A673 (cell line): Measurements from ENCODE around the gene THSD4. TPM values are rescaled to one million over a fixed set of nuclear protein-coding genes. Genes with fewer than 3 reads are reported as not detected.

Source experiments
- BruUV-seq: library from RNA; stranded (reverse); fragments of 400-500 nt; replicated peaks from 2 replicates; lab custom pipeline; 2021; lab: Mats Ljungman, UMichigan
- CTCF ChIA-PET: fragments of 300-600 bp; sonication (Branson Sonifier 250); formaldehyde crosslinking; loops from one replicate; lab custom pipeline; 2022; ENCODE audit warnings: antibody characterized with exemption; lab: Charles Lee
- POLR2A ChIA-PET: fragments of 300-600 bp; sonication (Branson Sonifier 250); formaldehyde crosslinking; loops from one replicate; lab custom pipeline; 2022; ENCODE audit warnings: antibody characterized with exemption; ENCODE audit not compliant: low non-redundant PET; lab: Charles Lee
- DNase-seq: peaks from one replicate; pipeline ENCODE4 v3.0.0-alpha.2; 2015; ENCODE audit warnings: low spot score
- H3K27ac ChIP-seq: fragments of 200-600 bp; sonication (generic); 2 replicates; pipeline ENCODE4 v1.5.1; 2016; ENCODE audit warnings: mixed run types, low read depth, mild to moderate bottlenecking, mixed read lengths, antibody characterized with exemption, low read length; ENCODE audit not compliant: poor library complexity, severe bottlenecking
- H3K27me3 ChIP-seq: fragments of 200-600 bp; sonication (generic); replicated peaks from 2 replicates; pipeline ENCODE4 v1.6.1; 2017; ENCODE audit warnings: mixed run types, low read depth, mild to moderate bottlenecking, mixed read lengths, antibody characterized with exemption, low read length; ENCODE audit not compliant: insufficient read depth, poor library complexity
- H3K36me3 ChIP-seq: fragments of 200-600 bp; sonication (generic); 2 replicates; pipeline ENCODE4 v1.6.1; 2016; ENCODE audit warnings: mixed run types, mild to moderate bottlenecking, mixed read lengths, antibody characterized with exemption, low read length; ENCODE audit not compliant: insufficient read depth, poor library complexity, severe bottlenecking
- H3K4me1 ChIP-seq: fragments of 200-600 bp; sonication (generic); 2 replicates; pipeline ENCODE4 v1.6.1; 2017; ENCODE audit warnings: mixed run types, mild to moderate bottlenecking, mixed read lengths, antibody characterized with exemption, low read length; ENCODE audit not compliant: insufficient read depth, poor library complexity, severe bottlenecking
- H3K4me3 ChIP-seq: fragments of 200-600 bp; sonication (generic); 2 replicates; pipeline ENCODE4 v1.5.1; 2016; ENCODE audit warnings: low read depth, mixed run types, mild to moderate bottlenecking, mixed read lengths, low read length; ENCODE audit not compliant: poor library complexity, severe bottlenecking
- H3K9me3 ChIP-seq: fragments of 200-600 bp; sonication (generic); 2 replicates; pipeline ENCODE4 v1.6.1; 2016; ENCODE audit warnings: mixed run types, low read depth, mild to moderate bottlenecking, mixed read lengths, antibody characterized with exemption, low read length; ENCODE audit not compliant: poor library complexity, severe bottlenecking
- CTCF ChIP-seq: fragments of 300-800, 200-600 bp; sonication (generic); conservative IDR thresholded peaks from 2 replicates; pipeline ENCODE4 v1.5.1; 2017; ENCODE audit warnings: low read depth, mild to moderate bottlenecking, antibody characterized with exemption, low read length, moderate library complexity, mixed read lengths
- EZH2 ChIP-seq: fragments of 200-600 bp; sonication (generic); IDR thresholded peaks from 2 replicates; pipeline ENCODE4 v1.6.1; 2017; ENCODE audit warnings: borderline replicate concordance, low read depth, mild to moderate bottlenecking, mixed read lengths, antibody characterized with exemption, low read length; ENCODE audit not compliant: poor library complexity, severe bottlenecking
- intact Hi-C: fragments of 100-400 bp; cut with micrococcal nuclease; formaldehyde crosslinking; loops from one replicate; pipeline ENCODE4 v1.10.0; 2022; ENCODE audit not compliant: unreplicated experiment
- total RNA-seq: library from RNA; stranded (reverse); gene quantifications from 2 replicates; pipeline ENCODE4 v1.2.3, GENCODE V29; 2021

THSD4 gene
- total RNA-seq, 1 experiment from 2014 or later, result 2.4 TPM

DNA sequence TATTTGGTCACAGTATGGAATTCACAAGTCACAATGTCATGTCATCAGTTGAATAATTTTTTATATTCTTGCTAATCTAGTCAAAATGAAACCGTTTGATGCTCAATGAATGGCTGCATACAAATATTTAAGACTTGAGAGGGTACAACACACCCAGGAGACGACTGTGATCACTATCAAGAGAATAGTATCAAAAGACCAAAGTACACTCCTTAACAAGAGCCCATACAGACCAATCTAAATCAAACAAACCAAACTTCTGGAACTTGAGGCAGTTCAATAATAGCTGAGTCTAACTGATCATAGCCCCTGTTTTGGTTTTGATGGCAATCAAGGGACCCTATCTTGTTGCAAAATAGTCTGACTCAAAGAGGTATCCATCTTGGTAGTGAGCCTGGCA is 265.1 kb downstream of the THSD4 start:
- no peak for TF ChIP-seq CTCF
- TF ChIP-seq EZH2, result no peak
- Histone ChIP-seq H3K4me3 (no peak overlapping the region), H3K27ac (no peak overlapping the region), H3K4me1 (peaks cover 10% of the 10 kb centered on the region), H3K9me3 (no peaks in the 10 kb centered on the region), H3K36me3 (no peaks in the 10 kb centered on the region), H3K27me3 (no peaks in the 10 kb centered on the region)
- DNase-seq, result no peak
- intact Hi-C loops, result no loop called here
- POLR2A ChIA-PET, result no interaction called here
- BruUV-seq, result no TSS peak
- CTCF ChIA-PET, result no interaction called here

DNA sequence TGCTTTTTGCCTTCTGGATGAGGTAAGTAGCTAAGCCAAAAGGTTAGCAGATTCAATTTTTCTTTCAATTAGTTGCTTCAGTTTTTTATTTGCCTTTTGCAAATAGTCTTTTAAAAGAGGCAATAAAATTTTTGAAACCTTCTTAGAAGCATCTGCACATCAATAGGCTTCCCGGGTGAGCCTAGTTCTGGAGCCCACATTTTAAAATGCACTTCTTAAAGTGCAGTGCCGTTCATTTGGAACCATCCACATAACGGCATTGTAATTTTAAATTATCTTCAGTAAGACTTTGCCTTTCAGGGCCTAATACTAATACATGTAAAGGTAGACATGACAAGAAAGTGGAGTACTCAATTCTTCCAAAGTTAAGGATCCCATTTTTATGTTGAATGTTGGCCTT is 269.2 kb downstream of the THSD4 start:
- no TSS peak for BruUV-seq
- H3K4me3 ChIP-seq, result no peak overlapping the region
- ChIA-PET POLR2A (no interaction called here), CTCF (no interaction called here)
- no peaks in the 10 kb centered on the region for H3K36me3 ChIP-seq
- DNase-seq, result no peak
- no peaks in the 10 kb centered on the region for H3K9me3 ChIP-seq
- H3K27ac ChIP-seq, result no peak overlapping the region
- H3K27me3 ChIP-seq, result no peaks in the 10 kb centered on the region
- no peak for TF ChIP-seq EZH2
- TF ChIP-seq CTCF, result no peak
- H3K4me1 ChIP-seq, result peaks cover 16% of the 10 kb centered on the region
- intact Hi-C loops, result no loop called here

DNA sequence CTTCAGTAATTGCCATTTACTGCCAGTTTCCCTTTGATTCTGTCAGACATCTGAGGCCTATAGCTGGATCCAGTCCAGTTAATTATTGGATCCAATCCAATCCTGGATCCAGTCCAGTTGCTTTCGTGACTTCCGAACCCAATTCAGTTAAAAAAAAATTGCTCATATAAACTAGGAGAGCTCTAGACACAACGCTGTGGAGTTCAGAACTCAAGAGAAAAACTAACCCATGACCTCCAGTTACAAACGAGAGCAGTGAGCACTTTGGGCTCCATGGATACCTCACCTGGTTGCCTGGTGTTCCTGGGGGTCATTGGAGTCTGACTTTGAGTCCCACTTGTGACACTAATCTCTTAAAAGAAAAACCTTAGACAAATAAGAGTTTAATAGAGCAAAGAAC is 269.8 kb downstream of the THSD4 start:
- Histone ChIP-seq H3K27ac (no peak overlapping the region), H3K27me3 (no peaks in the 10 kb centered on the region), H3K9me3 (no peaks in the 10 kb centered on the region), H3K36me3 (no peaks in the 10 kb centered on the region), H3K4me1 (peaks cover 18% of the 10 kb centered on the region), H3K4me3 (no peak overlapping the region)
- no peak for DNase-seq
- ChIA-PET CTCF (no interaction called here), POLR2A (no interaction called here)
- BruUV-seq, result no TSS peak
- TF ChIP-seq EZH2 (no peak), CTCF (no peak)
- intact Hi-C loops, result loop anchor here (5.0 kb wide), 2 partner anchors 267 to 417 kb away; no protein-coding TSS in a partner anchor
